HL-60/S4 treated with phorbol 12-myristate 13-acetate at 8.2 ng/mL for 4 days and 3 days (cell line): ENCODE measurements around the gene COPS9.

Source experiments
- in situ Hi-C: fragments of 300-500 bp; cut with MboI; formaldehyde crosslinking; loops from 2 replicates; pipeline ENCODE4 v1.15.0; 2022; ENCODE audit warnings: low sequenced_read_pairs

COPS9 gene

GRCh38 chr2:240137596-240138253 is 1.6 kb upstream of the COPS9 start:
- in situ Hi-C loops = no loop called here

GRCh38 chr2:240136671-240137292 is 677 bp upstream of the COPS9 start:
- in situ Hi-C loops = no loop called here

- in situ Hi-C loops = no loop called here
Measured at GRCh38 chr2:240135706-240136012, 446 bp downstream of the COPS9 start.

GRCh38 chr2:240134956-240135520 is 1.1 kb downstream of the COPS9 start:
- in situ Hi-C loops = no loop called here

GRCh38 chr2:240134466-240134865 is 1.6 kb downstream of the COPS9 start:
- in situ Hi-C loops = no loop called here

GRCh38 chr2:240133401-240133800 is 2.7 kb downstream of the COPS9 start:
- in situ Hi-C loops = no loop called here

- in situ Hi-C loops = no loop called here
Measured at GRCh38 chr2:240132651-240132980, 3.5 kb downstream of the COPS9 start.

- in situ Hi-C loops = no loop called here
Measured at GRCh38 chr2:240131941-240132650, 4.0 kb downstream of the COPS9 start.

- in situ Hi-C loops = no loop called here
Measured at GRCh38 chr2:240131296-240131695, 4.8 kb downstream of the COPS9 start.

GRCh38 chr2:240130393-240131195 is 5.5 kb downstream of the COPS9 start:
- in situ Hi-C loops = no loop called here

- in situ Hi-C loops = no loop called here
Measured at GRCh38 chr2:240129731-240130392, 6.2 kb downstream of the COPS9 start.

- in situ Hi-C loops = no loop called here
Measured at GRCh38 chr2:240129311-240129710, 6.8 kb downstream of the COPS9 start.

- in situ Hi-C loops = no loop called here
Measured at GRCh38 chr2:240128608-240129145, 7.4 kb downstream of the COPS9 start.

GRCh38 chr2:240127911-240128607 is 8.0 kb downstream of the COPS9 start:
- in situ Hi-C loops = no loop called here

GRCh38 chr2:240127191-240127750 is 8.8 kb downstream of the COPS9 start:
- in situ Hi-C loops = no loop called here

- in situ Hi-C loops = no loop called here
Measured at GRCh38 chr2:240126731-240127130, 9.4 kb downstream of the COPS9 start.

- in situ Hi-C loops = no loop called here
Measured at GRCh38 chr2:240125742-240126141, 10.4 kb downstream of the COPS9 start.

GRCh38 chr2:240124651-240125030 is 11.5 kb downstream of the COPS9 start:
- in situ Hi-C loops = no loop called here

GRCh38 chr2:240123821-240124650 is 12.1 kb downstream of the COPS9 start:
- in situ Hi-C loops = no loop called here
